IMR-90 (cell line): ENCODE results near the gene RPS6KA5. TPM values are rescaled to one million over a fixed set of nuclear protein-coding genes. Genes with fewer than 3 reads are reported as not detected.

Experiments used
- ATAC-seq: fragments of 200-7000 bp; cut with Tn5 transposase; 2 replicates; pipeline ENCODE4 v1.9.1; 2020; ENCODE audit warnings: low read depth, mild to moderate bottlenecking, moderate library complexity
- BruUV-seq: library from RNA; stranded (reverse); fragments of 400-500 nt; replicated peaks from 2 replicates; lab custom pipeline; 2021; lab: Mats Ljungman, UMichigan
- CTCF ChIA-PET: fragments of 300-600 bp; formaldehyde crosslinking; extraction: SDS; loops from one replicate; lab custom pipeline; 2021; ENCODE audit warnings: antibody characterized with exemption; lab: Yijun Ruan, JAX
- POLR2A ChIA-PET: fragments of 300-600 bp; sonication (Branson Sonifier 250); formaldehyde crosslinking; loops from one replicate; lab custom pipeline; 2022; ENCODE audit warnings: antibody characterized with exemption; ENCODE audit not compliant: unreplicated experiment; lab: Charles Lee
- DNase-seq: peaks from one replicate; pipeline ENCODE4 v3.0.0; 2013
- H2AFZ ChIP-seq: replicated peaks from 2 replicates; pipeline ENCODE3; 2013; ENCODE audit warnings: low read length, mild to moderate bottlenecking; ENCODE audit not compliant: poor library complexity
- H2AK5ac ChIP-seq: 2 replicates; pipeline ENCODE4 v1.6.1; 2013; ENCODE audit warnings: low read depth, low read length, inconsistent platforms
- H2AK9ac ChIP-seq: replicated peaks from 2 replicates; pipeline ENCODE3; 2013; ENCODE audit warnings: mild to moderate bottlenecking, low read depth, low read length, moderate library complexity; ENCODE audit not compliant: poor library complexity
- H2BK120ac ChIP-seq: 2 replicates; pipeline ENCODE4 v1.6.1; 2013; ENCODE audit warnings: low read depth, low read length, inconsistent platforms
- H2BK15ac ChIP-seq: 3 replicates; pipeline ENCODE4 v1.6.1; 2013; ENCODE audit warnings: low read depth, low read length, inconsistent platforms
- H2BK20ac ChIP-seq: 2 replicates; pipeline ENCODE4 v1.6.1; 2013; ENCODE audit warnings: low read depth, mild to moderate bottlenecking, inconsistent platforms, low read length, moderate library complexity
- H2BK5ac ChIP-seq: 2 replicates; pipeline ENCODE4 v1.6.1; 2013; ENCODE audit warnings: mild to moderate bottlenecking, low read depth, low read length, inconsistent platforms; ENCODE audit not compliant: poor library complexity, severe bottlenecking
- H3K14ac ChIP-seq: replicated peaks from 2 replicates; pipeline ENCODE4 v1.6.1; 2013; ENCODE audit warnings: low read depth, low read length, inconsistent platforms
- H3K18ac ChIP-seq: 2 replicates; pipeline ENCODE4 v1.6.1; 2013; ENCODE audit warnings: low read depth, low read length, control low read depth
- H3K23ac ChIP-seq: 2 replicates; pipeline ENCODE4 v1.6.1; 2013; ENCODE audit warnings: low read depth, low read length, inconsistent platforms
- H3K27ac ChIP-seq: 2 replicates; pipeline ENCODE4 v1.5.1; 2013; ENCODE audit warnings: mild to moderate bottlenecking, control low read depth, low read length; ENCODE audit not compliant: insufficient read depth
- H3K27me3 ChIP-seq: 2 replicates; pipeline ENCODE4 v1.6.1; 2013; ENCODE audit warnings: low read length; ENCODE audit not compliant: control insufficient read depth, insufficient read depth
- H3K36me3 ChIP-seq: 2 replicates; pipeline ENCODE4 v1.6.1; 2013; ENCODE audit warnings: low read length, mixed read lengths; ENCODE audit not compliant: control insufficient read depth, insufficient read depth
- H3K4ac ChIP-seq: 2 replicates; pipeline ENCODE4 v1.6.1; 2013; ENCODE audit warnings: low read depth, low read length, inconsistent platforms
- H3K4me1 ChIP-seq: 2 replicates; pipeline ENCODE4 v1.6.1; 2013; ENCODE audit warnings: low read length, mixed read lengths; ENCODE audit not compliant: control insufficient read depth, insufficient read depth
- H3K4me2 ChIP-seq: 2 replicates; pipeline ENCODE4 v1.6.1; 2013; ENCODE audit warnings: low read depth, mild to moderate bottlenecking, control low read depth, low read length, moderate library complexity
- H3K4me3 ChIP-seq: 2 replicates; pipeline ENCODE4 v1.5.1; 2013; ENCODE audit warnings: low read depth, mild to moderate bottlenecking, control low read depth, low read length, moderate library complexity; ENCODE audit not compliant: insufficient read depth
- H3K56ac ChIP-seq: 2 replicates; pipeline ENCODE4 v1.6.1; 2013; ENCODE audit warnings: low read length, inconsistent platforms; ENCODE audit not compliant: insufficient read depth; ENCODE audit errors: extremely low read depth
- H3K79me1 ChIP-seq, 2 experiments: 2 replicates each; pipeline ENCODE4 v1.6.1; 2013; ENCODE audit warnings: low read length in 2 of 2, inconsistent platforms in 1 of 2, low read depth in 1 of 2
- H3K9ac ChIP-seq: 2 replicates; pipeline ENCODE4 v1.6.1; 2013; ENCODE audit warnings: low read depth, low read length, control low read depth
- H3K9me1 ChIP-seq: 2 replicates; pipeline ENCODE4 v1.6.1; 2013; ENCODE audit warnings: low read length, inconsistent platforms; ENCODE audit not compliant: insufficient read depth
- H3K9me3 ChIP-seq: 2 replicates; pipeline ENCODE4 v1.6.1; 2013; ENCODE audit warnings: low read length; ENCODE audit not compliant: control insufficient read depth, insufficient read depth
- H4K20me1 ChIP-seq: 2 replicates; pipeline ENCODE4 v1.6.1; 2013; ENCODE audit warnings: low read length, inconsistent platforms; ENCODE audit not compliant: insufficient read depth
- H4K5ac ChIP-seq: 2 replicates; pipeline ENCODE4 v1.6.1; 2013; ENCODE audit warnings: mild to moderate bottlenecking, low read depth, low read length, control low read depth
- H4K8ac ChIP-seq, 2 experiments: 2 replicates each; pipeline ENCODE4 v1.6.1; 2013; ENCODE audit warnings: low read depth in 2 of 2, low read length in 2 of 2, control low read depth in 1 of 2, inconsistent platforms in 1 of 2
- H4K91ac ChIP-seq: 2 replicates; pipeline ENCODE4 v1.6.1; 2013; ENCODE audit warnings: low read depth, low read length, inconsistent platforms; ENCODE audit not compliant: insufficient read depth
- CEBPB ChIP-seq: IDR thresholded peaks from 2 replicates; pipeline ENCODE4 v1.6.1; 2012; ENCODE audit warnings: low read depth, low read length, improper control_type of control experiment
- MAZ ChIP-seq: IDR thresholded peaks from 2 replicates; pipeline ENCODE4 v1.6.1; 2012; ENCODE audit warnings: low read depth, mild to moderate bottlenecking, low read length, improper control_type of control experiment, moderate library complexity, borderline replicate concordance
- RAD21 ChIP-seq: IDR thresholded peaks from 2 replicates; pipeline ENCODE4 v1.6.1; 2012; ENCODE audit warnings: low read length, improper control_type of control experiment
- SMC3 ChIP-seq: fragments of 150-350 bp; IDR thresholded peaks from 2 replicates; pipeline ENCODE4 v1.6.1; 2016; ENCODE audit warnings: low read depth, mild to moderate bottlenecking, antibody characterized with exemption, low read length, moderate library complexity
- WGBS, 2 experiments: methylation state at CpG; one replicate each; pipeline versions ENCODE4 v1.1.5 to v1.1.7; 2013; ENCODE audit warnings: missing lambda C conversion rate in 2 of 2; ENCODE audit not compliant: insufficient read length in 1 of 2; ENCODE audit errors: extremely low coverage in 2 of 2; 5-methylcytosine and 5-hydroxymethylcytosine counted together
- dilution Hi-C: fragments of 300-500 bp; cut with HindIII; formaldehyde crosslinking; loops from one replicate; pipeline ENCODE4 v1.14.3; 2018; ENCODE audit warnings: low sequenced_read_pairs; ENCODE audit not compliant: unreplicated experiment
- in situ Hi-C: fragments of 300-500 bp; cut with MboI; formaldehyde crosslinking; loops from 3 replicates; pipeline ENCODE4 v1.14.3; 2019; ENCODE audit warnings: low sequenced_read_pairs, inconsistent platforms, mixed read lengths
- intact Hi-C: fragments of 100-400 bp; cut with micrococcal nuclease; formaldehyde crosslinking; loops from 2 replicates; pipeline ENCODE4 v1.10.0; 2022
- polyA plus RNA-seq, 3 experiments: library from polyadenylated mRNA; depleted of rRNA; stranded (reverse); fragments of >200 nt; gene quantifications; 2 replicates each; pipeline ENCODE4 v1.2.3, GENCODE V29; 2012; ENCODE audit warnings: low replicate concordance in 1 of 3
- total RNA-seq: library from RNA; depleted of rRNA; stranded (reverse); fragments of >200 nt; gene quantifications from 2 replicates; pipeline ENCODE4 v1.2.3, GENCODE V29; 2012

RPS6KA5 gene
- total and polyA plus RNA-seq, 2 of the 4 experiments (the other 2 are of a cell fraction) = 0.36 TPM

GRCh38 chr14:90809530-90810312, 250.7 kb downstream of the RPS6KA5 start:
- Histone ChIP-seq H2BK5ac (no peak overlapping the region), H3K4me2 (no peak overlapping the region), H3K14ac (no peak overlapping the region), H3K36me3 (no peaks in the 10 kb centered on the region), H3K4ac (no peak overlapping the region), H4K91ac (no peak overlapping the region), H3K18ac (no peak overlapping the region), H4K5ac (no peak overlapping the region), H2AFZ (no peak overlapping the region), H2BK15ac (no peak overlapping the region), H3K4me3 (no peak overlapping the region), H3K9me1 (peaks cover 8% of the 10 kb centered on the region), H3K27ac (no peak overlapping the region), H2AK9ac (no peak overlapping the region), H2BK120ac (no peak overlapping the region), H3K9ac (no peak overlapping the region), H3K27me3 (no peaks in the 10 kb centered on the region), H3K9me3 (no peaks in the 10 kb centered on the region), H3K79me1 (peaks cover 45 to 81% of the 10 kb centered on the region in 2 experiments), H4K8ac (no peak overlapping the region), H4K20me1 (peaks cover 35% of the 10 kb centered on the region; the same call in 1 of the 2 replicates), H2BK20ac (no peak overlapping the region), H3K23ac (no peak overlapping the region), H2AK5ac (no peak overlapping the region), H3K56ac (no peak overlapping the region), H3K4me1 (peaks cover 4% of the 10 kb centered on the region)
- in situ Hi-C loops = no loop called here
- dilution Hi-C loops = no loop called here
- WGBS, 2 experiments = no CpG with 5 or more reads among the region's 7 CpGs
- BruUV-seq = no TSS peak
- CTCF ChIA-PET = no interaction called here
- intact Hi-C loops = no loop called here
- TF ChIP-seq CEBPB (no peak), SMC3 (no peak), RAD21 (no peak), MAZ (no peak)
- no peak for DNase-seq
- ATAC-seq = no peak
- POLR2A ChIA-PET = no interaction called here
